Astrocyte (in vitro differentiated cells and primary cell): ENCODE data around the gene RAB21. TPM values are rescaled to one million over a fixed set of nuclear protein-coding genes. Genes with fewer than 3 reads are reported as not detected.

ENCODE experiments used
- DNase-seq: peaks from one replicate; pipeline ENCODE4 v3.0.0-alpha.2; 2010; ENCODE audit warnings: low read depth
- FAIRE-seq: peaks from 2 replicates; lab custom pipeline; 2011; peaks lifted over from hg19 to GRCh38; lab: Jason Lieb, UNC
- H2AFZ ChIP-seq: 2 replicates; pipeline ENCODE4 v1.6.0; 2012; ENCODE audit warnings: low read depth, low read length, inconsistent platforms
- H3K27ac ChIP-seq: 2 replicates; pipeline ENCODE4 v1.5.1; 2011; ENCODE audit warnings: low read depth, low read length, inconsistent platforms
- H3K27me3 ChIP-seq: 2 replicates; pipeline ENCODE4 v1.6.0; 2011; ENCODE audit warnings: low read length, inconsistent platforms; ENCODE audit not compliant: insufficient read depth
- H3K36me3 ChIP-seq: 2 replicates; pipeline ENCODE4 v1.5.1; 2011; ENCODE audit warnings: low read length, inconsistent platforms; ENCODE audit not compliant: insufficient read depth
- H3K4me1 ChIP-seq: 2 replicates; pipeline ENCODE4 v1.5.1; 2011; ENCODE audit warnings: low read length, inconsistent platforms; ENCODE audit not compliant: insufficient read depth
- H3K4me2 ChIP-seq: 2 replicates; pipeline ENCODE4 v1.6.0; 2012; ENCODE audit warnings: low read length, inconsistent platforms
- H3K4me3 ChIP-seq: 2 replicates; pipeline ENCODE4 v1.5.1; 2011; ENCODE audit warnings: low read depth, mild to moderate bottlenecking, low read length, inconsistent platforms; ENCODE audit not compliant: insufficient read depth
- H3K79me2 ChIP-seq: 2 replicates; pipeline ENCODE4 v1.6.0; 2012; ENCODE audit warnings: mild to moderate bottlenecking, low read length, inconsistent platforms; ENCODE audit not compliant: insufficient read depth
- H3K9ac ChIP-seq: 2 replicates; pipeline ENCODE4 v1.6.0; 2012; ENCODE audit warnings: mild to moderate bottlenecking, low read length, inconsistent platforms
- H3K9me3 ChIP-seq: 2 replicates; pipeline ENCODE4 v1.5.1; 2012; ENCODE audit warnings: low read depth, mild to moderate bottlenecking, low read length, inconsistent platforms; ENCODE audit not compliant: insufficient read depth
- H4K20me1 ChIP-seq: 2 replicates; pipeline ENCODE4 v1.6.0; 2012; ENCODE audit warnings: low read length, inconsistent platforms; ENCODE audit not compliant: insufficient read depth
- H3K27ac Mint-ChIP-seq: one replicate; pipeline ENCODE4 v1.8.0; 2021; ENCODE audit warnings: mild to moderate bottlenecking, mixed read lengths; ENCODE audit not compliant: unreplicated experiment
- H3K27me3 Mint-ChIP-seq: one replicate; pipeline ENCODE4 v1.8.0; 2021; ENCODE audit warnings: low read depth, mixed read lengths; ENCODE audit not compliant: unreplicated experiment
- H3K36me3 Mint-ChIP-seq: one replicate; pipeline ENCODE4 v1.8.0; 2021; ENCODE audit warnings: low read depth, mixed read lengths; ENCODE audit not compliant: unreplicated experiment
- H3K4me1 Mint-ChIP-seq: one replicate; pipeline ENCODE4 v1.8.0; 2021; ENCODE audit warnings: low read depth, mixed read lengths; ENCODE audit not compliant: unreplicated experiment
- H3K4me3 Mint-ChIP-seq: one replicate; pipeline ENCODE4 v1.8.0; 2021; ENCODE audit warnings: mild to moderate bottlenecking, moderate library complexity, mixed read lengths; ENCODE audit not compliant: unreplicated experiment
- H3K9me3 Mint-ChIP-seq: one replicate; pipeline ENCODE4 v1.8.0; 2021; ENCODE audit warnings: mild to moderate bottlenecking, mixed read lengths; ENCODE audit not compliant: unreplicated experiment
- EZH2 ChIP-seq: IDR thresholded peaks from 2 replicates; pipeline ENCODE4 v1.6.1; 2012; ENCODE audit warnings: mild to moderate bottlenecking, low read length, inconsistent platforms; ENCODE audit not compliant: insufficient read depth
- total RNA-seq: library from RNA; stranded (reverse); gene quantifications from 2 replicates; pipeline ENCODE4 v1.2.1, GENCODE V29; 2021
- TF ChIP-seq, protein P1 (sequence below): IDR thresholded peaks from 2 replicates; pipeline ENCODE4 v1.5.1; 2011; ENCODE audit warnings: low read depth, mild to moderate bottlenecking, inconsistent platforms, low read length, moderate library complexity; ENCODE audit not compliant: insufficient read depth

RAB21 gene
- total RNA-seq, 1 donor from 2014 or later: 88.5 TPM

DNA sequence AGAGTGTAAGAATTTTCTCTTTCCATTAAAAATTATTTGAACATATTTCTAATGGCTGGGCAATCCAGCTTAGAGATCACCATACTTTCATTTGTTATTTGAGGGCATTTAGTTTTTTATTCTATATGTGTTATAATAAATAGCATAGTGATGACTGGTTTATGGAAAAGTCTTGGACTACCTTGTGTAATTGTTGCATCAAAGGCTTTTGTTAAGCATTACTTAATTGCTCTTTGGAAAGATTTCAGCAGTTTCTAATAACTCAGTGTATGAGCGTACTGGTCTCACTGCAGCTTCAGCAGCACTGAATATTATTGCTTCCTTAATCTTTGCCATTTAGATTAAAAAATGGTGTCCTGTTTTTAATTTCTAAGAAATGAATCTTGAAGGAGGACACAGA, 46.0 kb upstream of the RAB21 start:
- Histone ChIP-seq H2AFZ (no peak overlapping the region), H3K27ac (no peak overlapping the region), H3K79me2 (no peaks in the 10 kb centered on the region), H3K4me3 (no peak overlapping the region), H3K36me3 (no peaks in the 10 kb centered on the region), H3K9ac (no peak overlapping the region), H3K4me1 (peaks cover 15% of the 10 kb centered on the region), H4K20me1 (no peaks in the 10 kb centered on the region), H3K27me3 (no peaks in the 10 kb centered on the region), H3K9me3 (no peaks in the 10 kb centered on the region), H3K4me2 (no peak overlapping the region)
- H3K4me3 Mint-ChIP-seq: no peak overlapping the region
- TF ChIP-seq EZH2: no peak
- TF ChIP-seq, protein P1, sequence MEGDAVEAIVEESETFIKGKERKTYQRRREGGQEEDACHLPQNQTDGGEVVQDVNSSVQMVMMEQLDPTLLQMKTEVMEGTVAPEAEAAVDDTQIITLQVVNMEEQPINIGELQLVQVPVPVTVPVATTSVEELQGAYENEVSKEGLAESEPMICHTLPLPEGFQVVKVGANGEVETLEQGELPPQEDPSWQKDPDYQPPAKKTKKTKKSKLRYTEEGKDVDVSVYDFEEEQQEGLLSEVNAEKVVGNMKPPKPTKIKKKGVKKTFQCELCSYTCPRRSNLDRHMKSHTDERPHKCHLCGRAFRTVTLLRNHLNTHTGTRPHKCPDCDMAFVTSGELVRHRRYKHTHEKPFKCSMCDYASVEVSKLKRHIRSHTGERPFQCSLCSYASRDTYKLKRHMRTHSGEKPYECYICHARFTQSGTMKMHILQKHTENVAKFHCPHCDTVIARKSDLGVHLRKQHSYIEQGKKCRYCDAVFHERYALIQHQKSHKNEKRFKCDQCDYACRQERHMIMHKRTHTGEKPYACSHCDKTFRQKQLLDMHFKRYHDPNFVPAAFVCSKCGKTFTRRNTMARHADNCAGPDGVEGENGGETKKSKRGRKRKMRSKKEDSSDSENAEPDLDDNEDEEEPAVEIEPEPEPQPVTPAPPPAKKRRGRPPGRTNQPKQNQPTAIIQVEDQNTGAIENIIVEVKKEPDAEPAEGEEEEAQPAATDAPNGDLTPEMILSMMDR: no peak
- H3K27me3 Mint-ChIP-seq: no peaks in the 10 kb centered on the region
- H3K27ac Mint-ChIP-seq: no peak overlapping the region
- no peak for FAIRE-seq
- peaks cover 18% of the 10 kb centered on the region for H3K4me1 Mint-ChIP-seq
- H3K36me3 Mint-ChIP-seq: peaks cover 3% of the 10 kb centered on the region
- H3K9me3 Mint-ChIP-seq: peaks cover 6% of the 10 kb centered on the region
- DNase-seq: no peak

DNA sequence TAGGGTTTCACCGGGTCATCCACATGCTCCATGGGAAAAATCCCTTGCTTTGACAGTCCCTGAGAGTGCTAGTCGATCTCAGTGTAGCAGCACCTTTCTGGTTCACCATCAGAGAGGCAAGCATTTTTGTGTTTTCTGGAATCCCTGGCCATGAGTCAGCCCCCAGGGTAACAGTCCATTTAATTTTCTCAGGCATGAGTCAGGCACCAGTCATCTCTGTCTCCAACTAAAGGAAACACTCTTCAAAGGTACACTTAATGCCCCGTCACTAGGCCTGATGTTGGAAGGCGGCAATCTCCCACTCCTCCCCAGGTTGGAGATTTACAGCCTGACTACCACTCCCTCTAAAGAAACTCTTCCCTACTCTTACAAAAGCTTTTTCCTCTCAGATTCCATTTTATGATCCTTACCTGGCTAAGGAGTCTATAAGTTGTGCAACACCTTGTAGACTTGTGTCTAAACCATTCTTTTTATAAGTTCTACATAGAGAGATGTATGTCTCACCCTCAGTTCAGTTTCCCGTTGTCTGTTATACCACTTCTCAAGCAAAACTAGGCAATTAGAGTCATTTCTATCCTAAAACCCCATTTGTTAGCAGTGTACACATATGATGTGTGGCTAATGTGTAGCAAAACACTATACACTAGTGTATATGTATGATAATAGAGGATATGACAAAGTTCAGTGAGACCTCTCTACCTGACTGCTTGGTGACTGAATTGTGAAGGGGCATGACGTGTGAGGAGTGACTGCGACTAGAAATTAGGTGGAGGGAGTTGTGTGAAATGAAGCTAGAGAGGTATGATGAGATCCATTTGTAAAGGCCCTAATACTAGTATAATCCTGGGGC, 44.2 kb upstream of the RAB21 start:
- Histone ChIP-seq H3K27ac (peak overlapping the region; percentile 84), H3K4me1 (peaks cover 15% of the 10 kb centered on the region), H3K9me3 (no peaks in the 10 kb centered on the region), H3K36me3 (no peaks in the 10 kb centered on the region), H3K4me3 (peak overlapping the region; percentile 3), H3K27me3 (no peaks in the 10 kb centered on the region), H3K9ac (peak overlapping the region; percentile 50), H3K4me2 (peak overlapping the region; percentile 69), H2AFZ (peak overlapping the region; percentile 43), H3K79me2 (no peaks in the 10 kb centered on the region), H4K20me1 (no peaks in the 10 kb centered on the region)
- TF ChIP-seq, protein P1: no peak
- TF ChIP-seq EZH2: no peak
- DNase-seq (peak; percentile 91), FAIRE-seq (peak; percentile 94)
- Mint-ChIP-seq H3K27me3 (no peaks in the 10 kb centered on the region), H3K9me3 (peaks cover 10% of the 10 kb centered on the region), H3K4me3 (no peak overlapping the region), H3K36me3 (peaks cover 3% of the 10 kb centered on the region), H3K4me1 (peaks cover 18% of the 10 kb centered on the region), H3K27ac (peak overlapping the region; percentile 87)

DNA sequence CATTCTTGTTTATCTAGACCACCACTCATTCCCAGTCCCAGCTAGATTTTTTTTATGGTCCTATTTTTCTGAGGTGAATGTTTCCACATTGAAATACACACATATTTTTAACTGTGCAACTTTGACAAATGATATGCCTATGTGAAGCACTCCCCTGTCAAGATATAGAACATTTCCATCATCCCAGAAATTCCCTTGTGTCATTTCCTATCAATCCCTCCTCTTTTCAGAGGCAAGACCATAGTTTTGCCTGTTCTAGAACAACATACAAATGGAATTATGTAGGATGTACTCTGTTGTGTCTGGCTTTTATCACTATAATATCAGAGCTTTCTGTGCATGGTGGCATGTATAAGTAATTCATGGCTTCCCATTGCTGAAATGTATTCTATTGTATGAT, 36.1 kb upstream of the RAB21 start:
- no peak overlapping the region for H3K27ac Mint-ChIP-seq
- H3K27me3 Mint-ChIP-seq: no peaks in the 10 kb centered on the region
- Histone ChIP-seq H2AFZ (no peak overlapping the region), H3K27ac (no peak overlapping the region), H3K9ac (no peak overlapping the region), H3K4me2 (no peak overlapping the region), H3K4me1 (no peaks in the 10 kb centered on the region), H4K20me1 (no peaks in the 10 kb centered on the region), H3K79me2 (no peaks in the 10 kb centered on the region), H3K4me3 (no peak overlapping the region), H3K27me3 (no peaks in the 10 kb centered on the region), H3K9me3 (no peaks in the 10 kb centered on the region), H3K36me3 (no peaks in the 10 kb centered on the region)
- no peaks in the 10 kb centered on the region for H3K36me3 Mint-ChIP-seq
- TF ChIP-seq, protein P1: no peak
- DNase-seq (no peak), FAIRE-seq (no peak)
- H3K4me3 Mint-ChIP-seq: no peak overlapping the region
- no peaks in the 10 kb centered on the region for H3K4me1 Mint-ChIP-seq
- H3K9me3 Mint-ChIP-seq: peaks cover 4% of the 10 kb centered on the region
